ENCODE results near the gene OBP2A. TPM values are rescaled to one million over a fixed set of nuclear protein-coding genes. Genes with fewer than 3 reads are reported as not detected.

OBP2A gene
- total RNA-seq, 2 donors from 2014 or later = 19.7 TPM; not detected in 1

DNA sequence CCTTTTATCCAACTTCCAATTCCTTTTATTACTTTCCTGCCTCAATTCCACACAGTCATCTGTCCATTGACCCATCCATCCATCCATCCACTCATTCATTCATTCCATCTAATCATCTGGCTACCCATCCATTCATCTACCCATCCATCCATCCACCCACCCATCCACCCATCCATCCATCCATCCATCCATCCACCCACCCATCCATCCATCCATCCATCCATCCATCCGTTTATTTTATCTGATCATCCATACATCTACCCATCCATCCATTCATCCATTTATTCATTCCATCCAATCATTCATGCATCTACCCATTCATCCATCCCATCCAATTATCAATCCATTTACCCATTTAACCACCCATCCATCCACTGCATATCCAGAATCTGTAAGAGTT is 27.2 kb downstream of the OBP2A start:
- Histone ChIP-seq H3K9me3 (no peaks in the 10 kb centered on the region), H3K4me1 (replicated peaks) (no peaks in the 10 kb centered on the region), H3K4me3 (no peak overlapping the region), H3K36me3 (no peaks in the 10 kb centered on the region), H3K27me3 (replicated peaks; ENCODE audit: insufficient read depth) (peaks cover 9% of the 10 kb centered on the region), H3K27ac (no peak overlapping the region)
- TF ChIP-seq, protein P1, sequence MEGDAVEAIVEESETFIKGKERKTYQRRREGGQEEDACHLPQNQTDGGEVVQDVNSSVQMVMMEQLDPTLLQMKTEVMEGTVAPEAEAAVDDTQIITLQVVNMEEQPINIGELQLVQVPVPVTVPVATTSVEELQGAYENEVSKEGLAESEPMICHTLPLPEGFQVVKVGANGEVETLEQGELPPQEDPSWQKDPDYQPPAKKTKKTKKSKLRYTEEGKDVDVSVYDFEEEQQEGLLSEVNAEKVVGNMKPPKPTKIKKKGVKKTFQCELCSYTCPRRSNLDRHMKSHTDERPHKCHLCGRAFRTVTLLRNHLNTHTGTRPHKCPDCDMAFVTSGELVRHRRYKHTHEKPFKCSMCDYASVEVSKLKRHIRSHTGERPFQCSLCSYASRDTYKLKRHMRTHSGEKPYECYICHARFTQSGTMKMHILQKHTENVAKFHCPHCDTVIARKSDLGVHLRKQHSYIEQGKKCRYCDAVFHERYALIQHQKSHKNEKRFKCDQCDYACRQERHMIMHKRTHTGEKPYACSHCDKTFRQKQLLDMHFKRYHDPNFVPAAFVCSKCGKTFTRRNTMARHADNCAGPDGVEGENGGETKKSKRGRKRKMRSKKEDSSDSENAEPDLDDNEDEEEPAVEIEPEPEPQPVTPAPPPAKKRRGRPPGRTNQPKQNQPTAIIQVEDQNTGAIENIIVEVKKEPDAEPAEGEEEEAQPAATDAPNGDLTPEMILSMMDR (IDR thresholded peaks at IDR 0.05) = no peak
- TF ChIP-seq POLR2A (IDR thresholded peaks at IDR 0.05) = no peak
- no peak for TF ChIP-seq POLR2AphosphoS5 (IDR thresholded peaks at IDR 0.05)
- no peak for DNase-seq (ENCODE audit: low spot score)
- WGBS = 89% methylated on average over 1 of the region's 1 CpG
- intact Hi-C loops (cut with DNase I) = no loop called here

DNA sequence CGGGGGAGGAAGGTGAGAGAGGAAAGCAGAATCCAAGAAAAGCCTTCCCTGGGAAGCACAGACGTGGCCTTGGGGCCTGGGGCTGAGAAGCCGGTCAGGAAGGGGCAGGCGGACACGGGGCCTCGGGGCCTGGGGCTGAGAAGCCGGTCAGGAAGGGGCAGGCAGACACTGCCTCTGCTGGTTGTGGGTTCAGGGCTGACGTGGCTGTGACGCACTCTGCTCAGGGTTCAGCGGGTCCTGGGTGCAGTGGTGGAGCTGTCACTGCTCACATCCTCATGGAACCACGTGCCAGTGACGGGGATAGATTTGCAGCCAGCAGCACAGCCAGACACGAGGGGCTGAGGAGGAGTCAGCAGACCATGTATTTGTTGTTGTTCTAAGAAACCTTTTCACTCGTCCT is 28.4 kb downstream of the OBP2A start:
- Histone ChIP-seq H3K4me1 (replicated peaks) (no peaks in the 10 kb centered on the region), H3K27me3 (replicated peaks; ENCODE audit: insufficient read depth) (peaks cover 9% of the 10 kb centered on the region), H3K9me3 (no peaks in the 10 kb centered on the region), H3K4me3 (no peak overlapping the region), H3K27ac (no peak overlapping the region), H3K36me3 (no peaks in the 10 kb centered on the region)
- WGBS = 81% methylated on average over 14 of the region's 14 CpGs
- no peak for DNase-seq (ENCODE audit: low spot score)
- intact Hi-C loops (cut with DNase I) = no loop called here
- TF ChIP-seq, protein P1 (IDR thresholded peaks at IDR 0.05) = no peak
- TF ChIP-seq POLR2AphosphoS5 (IDR thresholded peaks at IDR 0.05) = no peak
- no peak for TF ChIP-seq POLR2A (IDR thresholded peaks at IDR 0.05)

DNA sequence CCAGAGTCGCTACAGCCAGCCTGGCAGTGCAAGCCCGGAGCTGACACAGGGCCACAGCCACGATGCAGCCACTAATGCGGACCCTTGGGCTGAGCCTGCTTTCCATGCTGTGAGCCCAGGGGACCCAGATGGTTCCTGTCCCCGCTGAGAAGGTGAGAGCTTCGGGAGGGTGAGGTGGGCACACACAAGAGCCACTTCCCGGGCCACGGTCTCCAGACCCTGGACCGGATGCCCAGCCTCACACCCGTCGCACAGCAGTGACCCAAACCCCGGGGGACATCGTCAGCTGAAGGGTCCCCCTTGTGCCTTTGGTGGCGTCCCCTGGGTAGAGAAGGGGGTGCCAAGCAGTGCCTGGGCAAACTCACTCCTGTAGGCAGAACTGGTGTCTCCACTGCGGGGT is 29.0 kb downstream of the OBP2A start:
- H3K27me3 ChIP-seq (replicated peaks; ENCODE audit: insufficient read depth) = peaks cover 9% of the 10 kb centered on the region
- no peak for DNase-seq (ENCODE audit: low spot score)
- H3K9me3 ChIP-seq = no peaks in the 10 kb centered on the region
- no peaks in the 10 kb centered on the region for H3K4me1 ChIP-seq (replicated peaks)
- H3K27ac ChIP-seq = no peak overlapping the region
- WGBS = 94% methylated on average over 15 of the region's 15 CpGs
- no peaks in the 10 kb centered on the region for H3K36me3 ChIP-seq
- intact Hi-C loops (cut with DNase I) = no loop called here
- H3K4me3 ChIP-seq = no peak overlapping the region
- TF ChIP-seq POLR2AphosphoS5 (IDR thresholded peaks at IDR 0.05) (no peak), POLR2A (IDR thresholded peaks at IDR 0.05) (no peak)
- TF ChIP-seq, protein P1 (IDR thresholded peaks at IDR 0.05) = no peak

DNA sequence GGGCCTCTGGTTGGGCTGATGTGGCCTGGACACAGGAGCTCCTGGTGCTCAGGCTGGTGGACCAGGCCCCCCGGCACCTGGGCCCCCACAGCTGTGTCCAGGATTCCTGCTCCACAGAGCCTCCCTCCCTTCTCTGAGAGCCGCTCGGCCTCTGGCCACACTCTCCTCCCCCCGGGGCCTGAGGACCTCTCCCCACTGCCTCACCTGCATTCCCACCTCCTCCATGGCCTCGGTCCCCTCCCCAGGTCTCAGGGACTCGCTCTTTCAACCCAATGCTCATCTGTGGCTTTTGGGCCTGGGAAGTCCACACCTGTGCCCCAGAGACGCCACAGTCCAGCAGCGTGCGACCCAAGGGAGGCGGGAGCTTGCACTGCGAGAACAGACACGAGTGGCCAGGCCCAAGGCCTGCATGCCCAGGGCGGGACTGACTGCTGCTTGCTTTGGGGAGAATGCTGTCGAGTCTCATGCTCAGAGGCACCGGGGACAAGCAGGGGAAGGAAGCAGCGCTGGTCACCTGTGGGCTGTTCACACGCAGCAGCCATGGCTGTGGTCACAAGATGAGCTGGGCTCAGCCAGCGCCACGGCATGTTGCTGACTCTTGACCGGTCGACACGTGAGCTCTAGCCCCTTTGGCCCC is 30.2 kb downstream of the OBP2A start:
- intact Hi-C loops (cut with DNase I) = no loop called here
- no peak for DNase-seq (ENCODE audit: low spot score)
- 71% methylated on average over 22 of the region's 22 CpGs for WGBS
- Histone ChIP-seq H3K4me1 (replicated peaks) (no peaks in the 10 kb centered on the region), H3K4me3 (no peak overlapping the region), H3K36me3 (no peaks in the 10 kb centered on the region), H3K9me3 (no peaks in the 10 kb centered on the region), H3K27me3 (replicated peaks; ENCODE audit: insufficient read depth) (peaks cover 9% of the 10 kb centered on the region), H3K27ac (no peak overlapping the region)
- TF ChIP-seq POLR2A (IDR thresholded peaks at IDR 0.05) = no peak
- TF ChIP-seq, protein P1 (IDR thresholded peaks at IDR 0.05) = no peak

DNA sequence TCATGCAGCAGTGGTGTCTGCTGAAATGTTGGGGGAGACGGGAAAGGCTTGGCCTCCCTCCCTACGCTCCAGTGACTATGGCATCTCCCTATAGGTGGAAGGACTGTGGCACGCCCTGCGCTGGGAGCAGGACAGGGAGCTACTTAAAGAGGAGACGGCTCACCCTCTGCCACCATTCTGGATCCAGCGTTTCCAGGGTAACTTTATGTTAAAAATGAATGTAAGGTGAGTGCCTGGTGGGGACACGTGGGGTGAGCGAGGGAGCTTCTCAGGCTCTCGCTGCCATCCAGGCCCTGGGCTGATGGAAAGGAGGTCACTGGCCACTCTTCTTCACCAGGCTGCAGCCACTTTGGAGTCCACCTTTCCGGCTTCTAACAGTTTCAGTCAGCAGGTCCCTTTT is 31.3 kb downstream of the OBP2A start:
- intact Hi-C loops (cut with DNase I) = no loop called here
- H3K27me3 ChIP-seq (replicated peaks; ENCODE audit: insufficient read depth) = peaks cover 9% of the 10 kb centered on the region
- DNase-seq (ENCODE audit: low spot score) = no peak
- no peaks in the 10 kb centered on the region for H3K9me3 ChIP-seq
- H3K27ac ChIP-seq = no peak overlapping the region
- no peaks in the 10 kb centered on the region for H3K36me3 ChIP-seq
- H3K4me3 ChIP-seq = no peak overlapping the region
- TF ChIP-seq, protein P1 (IDR thresholded peaks at IDR 0.05) = no peak
- no peak for TF ChIP-seq POLR2A (IDR thresholded peaks at IDR 0.05)
- no peak for TF ChIP-seq POLR2AphosphoS5 (IDR thresholded peaks at IDR 0.05)
- H3K4me1 ChIP-seq (replicated peaks) = no peaks in the 10 kb centered on the region
- 77% methylated on average over 10 of the region's 10 CpGs for WGBS
